GM19463 (cell line): ENCODE data around the gene PRMT5.
A peak's percentile ranks its signal among the peaks of the same experiment; 100 is the strongest.
"Not testable (repeated sequence)": the region's sequence is repeated elsewhere in the genome, so short reads cannot be mapped to it uniquely, and the experiment has no call there.

Experiments used
- ATAC-seq: cut with Tn5 transposase; IDR thresholded peaks from one replicate; pipeline ENCODE4 v1.9.1; 2021; ENCODE audit warnings: mild to moderate bottlenecking, moderate library complexity; ENCODE audit not compliant: unreplicated experiment

PRMT5 gene

GRCh38 chr14:22929104-22929960, at the start of gene PRMT5:
TSS of gene PRMT5 (minus strand) at chr14:22929376. CDS start at chr14:22929361, 15 bp downstream.
- peak; percentile 93 for ATAC-seq

GRCh38 chr14:22978487-22978837, 49.3 kb upstream of the PRMT5 start:
- no peak for ATAC-seq

GRCh38 chr14:22977684-22978486, 48.7 kb upstream of the PRMT5 start:
- no peak for ATAC-seq

- ATAC-seq = no peak
Observed at GRCh38 chr14:22977434-22977683, 48.2 kb upstream of the PRMT5 start.

GRCh38 chr14:22976620-22977433, 47.7 kb upstream of the PRMT5 start:
- ATAC-seq = no peak

- ATAC-seq = no peak
Observed at GRCh38 chr14:22974530-22975313, 45.5 kb upstream of the PRMT5 start.

GRCh38 chr14:22973217-22974032, 44.2 kb upstream of the PRMT5 start:
- ATAC-seq = no peak

- no peak for ATAC-seq
Observed at GRCh38 chr14:22972313-22972930, 43.2 kb upstream of the PRMT5 start.

- ATAC-seq = no peak
Observed at GRCh38 chr14:22971152-22971551, 42.0 kb upstream of the PRMT5 start.

GRCh38 chr14:22966783-22967269, 37.6 kb upstream of the PRMT5 start:
- ATAC-seq = no peak

- ATAC-seq = not testable (repeated sequence)
Observed at GRCh38 chr14:22965916-22966782, 37.0 kb upstream of the PRMT5 start.

- ATAC-seq = no peak
Observed at GRCh38 chr14:22962061-22962676, 33.0 kb upstream of the PRMT5 start.

GRCh38 chr14:22955702-22956569, 26.8 kb upstream of the PRMT5 start:
- no peak for ATAC-seq

- ATAC-seq = no peak
Observed at GRCh38 chr14:22952418-22952817, 23.2 kb upstream of the PRMT5 start.

GRCh38 chr14:22951795-22952194, 22.6 kb upstream of the PRMT5 start:
- not testable (repeated sequence) for ATAC-seq

- ATAC-seq = no peak
Observed at GRCh38 chr14:22945642-22946041, 16.5 kb upstream of the PRMT5 start.

- ATAC-seq = no peak
Observed at GRCh38 chr14:22939684-22940083, 10.5 kb upstream of the PRMT5 start.
